Pulmonary artery endothelial cell (primary cell): ENCODE results near the gene LRRC3. TPM values are rescaled to one million over a fixed set of nuclear protein-coding genes. Genes with fewer than 3 reads are reported as not detected.

Source experiments
- DNase-seq: peaks from one replicate; pipeline ENCODE4 v3.0.0-alpha.2; 2011; ENCODE audit warnings: low read depth, low spot score
- total RNA-seq: library from RNA; depleted of rRNA; stranded (reverse); fragments of >200 nt; gene quantifications from 2 replicates; pipeline ENCODE4 v1.2.3, GENCODE V29; 2014

The LRRC3 gene
- total RNA-seq, 1 donor from 2014 or later = 1.5 TPM

DNA sequence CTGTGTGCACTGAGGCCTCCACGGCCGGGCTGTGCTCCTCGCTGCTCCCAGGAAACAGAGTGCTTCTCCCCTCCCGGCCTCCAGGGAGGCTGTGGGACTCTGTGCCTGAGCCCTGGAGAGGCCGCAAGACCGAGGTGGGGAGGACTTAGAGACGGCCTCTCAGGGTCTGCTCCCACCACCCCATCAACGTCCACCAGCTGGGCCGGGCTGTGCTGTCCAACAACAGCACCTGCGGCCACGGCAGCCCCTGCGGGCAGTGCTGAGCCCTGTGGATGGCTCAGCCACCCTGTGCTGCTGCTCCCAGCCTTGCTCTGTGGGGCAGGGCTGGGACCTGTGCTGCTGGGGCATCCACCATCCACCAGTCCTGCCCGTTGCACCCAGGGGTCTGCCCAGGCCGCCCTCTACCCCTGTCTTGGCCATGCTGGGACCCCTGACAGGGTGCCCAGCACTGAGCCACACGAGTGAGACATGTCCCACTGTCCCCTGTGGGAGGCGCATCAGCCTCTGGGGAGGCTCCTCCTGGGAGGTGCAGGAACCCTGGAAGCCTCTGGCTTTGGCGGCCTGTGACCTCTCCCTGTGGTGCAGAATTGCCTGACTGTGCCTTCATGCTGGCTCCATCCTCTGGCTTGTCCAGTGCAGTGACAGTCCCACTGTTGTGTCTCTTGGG lies 31.2 kb upstream of the LRRC3 start:
- DNase-seq = no peak

DNA sequence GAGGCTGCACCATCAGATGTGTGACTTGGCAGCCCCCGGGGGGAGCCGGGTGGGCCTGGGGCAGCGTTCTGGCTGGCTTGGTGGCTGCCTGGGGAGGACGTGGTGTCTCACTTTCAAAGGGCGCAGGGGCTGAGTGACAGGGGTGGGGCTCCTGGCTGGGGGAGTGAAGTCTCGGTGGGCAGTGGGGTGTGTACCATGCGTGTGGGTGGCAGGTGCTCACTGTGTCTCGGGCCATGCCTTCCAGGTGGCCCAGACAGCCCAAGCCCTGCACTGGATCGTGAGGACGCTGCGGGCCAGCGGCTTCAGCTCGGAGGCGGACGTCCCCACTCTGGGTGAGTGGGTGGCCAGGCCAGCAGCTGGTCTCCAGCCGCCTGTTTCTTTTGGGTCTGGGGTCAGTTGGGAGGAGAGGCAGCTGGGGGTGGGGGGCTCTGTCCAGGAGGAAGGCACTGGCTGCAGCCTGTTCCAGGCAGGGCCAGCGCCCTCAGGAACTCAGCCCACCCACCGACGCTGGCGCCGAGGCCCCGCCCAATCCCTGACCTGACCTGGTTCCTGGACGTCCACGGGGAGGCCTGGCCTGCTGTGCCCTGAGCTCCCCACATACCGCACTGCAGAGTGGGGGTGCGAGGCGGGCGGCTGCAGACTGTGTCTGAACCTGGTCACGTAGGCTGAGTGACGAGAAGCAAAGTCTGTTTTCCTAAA lies 30.6 kb upstream of the LRRC3 start:
- DNase-seq = no peak

DNA sequence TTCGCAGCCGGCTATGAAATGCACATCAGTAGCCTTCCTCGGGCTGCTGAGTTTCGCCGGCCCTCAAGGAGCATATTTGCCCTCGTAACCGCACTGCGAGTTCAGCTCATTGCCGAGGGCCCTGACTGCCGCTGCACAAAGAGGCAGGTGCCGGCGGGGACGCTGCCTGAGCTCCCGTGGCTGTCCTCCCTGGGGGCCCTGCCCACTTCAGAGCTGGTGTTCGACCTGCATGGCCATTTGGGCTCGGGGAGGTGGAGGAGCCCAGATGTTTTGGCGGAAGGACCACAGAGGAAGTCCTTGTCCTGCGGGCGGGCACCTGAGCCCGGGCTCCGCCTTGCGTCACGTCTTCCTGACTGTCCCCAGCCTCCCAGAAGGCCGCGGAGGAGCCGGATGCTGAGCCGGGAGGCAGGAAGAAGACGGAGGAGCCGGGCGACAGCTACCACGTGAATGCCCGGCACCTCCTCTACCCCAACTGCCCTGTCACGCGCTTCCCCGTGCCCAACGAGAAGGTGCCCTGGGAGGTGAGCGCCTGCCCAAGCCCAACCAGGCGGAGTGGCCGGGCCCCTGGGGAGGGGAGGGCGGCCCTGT lies 29.9 kb upstream of the LRRC3 start:
- no peak for DNase-seq

DNA sequence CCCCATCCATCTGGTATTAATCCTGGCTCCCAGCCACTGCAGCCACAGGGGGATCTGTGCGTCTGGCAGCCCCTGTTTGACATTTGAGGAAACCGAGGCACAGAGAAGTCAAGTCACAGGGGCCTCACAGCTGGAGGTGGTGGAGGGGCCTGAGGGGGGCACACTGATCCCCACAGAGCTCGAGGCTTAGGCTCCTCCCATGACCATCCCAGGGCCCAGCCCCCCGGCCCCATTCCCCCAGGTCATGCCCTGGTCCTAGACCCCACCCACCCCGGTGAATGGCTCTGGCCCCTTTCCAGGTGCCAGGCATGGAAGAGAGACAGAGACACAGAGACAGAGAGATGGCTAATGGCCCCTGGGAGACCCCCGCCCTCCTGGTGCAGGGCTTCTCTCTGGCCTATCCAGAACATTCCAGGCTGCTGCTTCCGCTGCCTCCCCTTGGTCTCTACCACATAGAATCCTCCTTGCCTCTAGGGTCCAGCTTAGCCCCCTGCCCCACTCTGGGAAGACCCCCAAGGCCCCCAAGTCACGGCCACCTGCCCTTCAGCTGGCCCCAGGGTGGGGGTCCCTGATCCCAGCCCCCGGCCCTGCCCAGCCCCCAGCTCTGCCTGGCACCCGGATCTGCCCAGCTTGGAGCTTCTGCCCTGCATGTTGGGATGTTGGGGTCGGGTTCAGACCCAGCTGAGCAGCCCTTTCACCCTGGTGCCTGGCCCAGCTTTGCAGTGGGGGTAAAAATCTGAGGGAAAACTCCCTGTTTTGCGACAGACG lies 29.2 kb upstream of the LRRC3 start:
- DNase-seq = no peak

DNA sequence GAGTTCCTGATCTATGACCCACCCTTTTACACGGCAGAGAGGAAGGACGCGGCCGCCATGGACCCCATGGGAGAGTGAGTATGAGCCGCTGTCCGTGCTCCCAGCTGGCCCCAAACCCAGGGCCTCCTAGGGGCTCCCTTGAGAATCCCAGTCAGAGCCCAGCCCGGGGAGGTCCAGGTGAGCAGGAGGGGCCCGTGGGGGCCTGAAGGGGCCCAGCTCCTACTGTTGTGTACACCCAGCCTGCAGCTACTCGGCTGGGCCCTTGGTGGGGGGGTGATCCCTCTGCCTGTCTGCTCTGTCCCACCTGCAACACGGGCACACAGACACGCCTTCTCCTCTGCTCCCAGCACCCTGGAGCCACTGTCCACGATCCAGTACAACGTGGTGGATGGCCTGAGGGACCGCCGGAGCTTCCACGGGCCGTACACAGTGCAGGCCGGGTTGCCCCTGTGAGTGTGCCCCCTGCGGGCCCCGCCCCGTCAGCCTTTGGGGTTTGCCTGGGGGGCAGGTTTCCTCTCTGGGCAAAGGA lies 28.6 kb upstream of the LRRC3 start:
- DNase-seq = no peak

DNA sequence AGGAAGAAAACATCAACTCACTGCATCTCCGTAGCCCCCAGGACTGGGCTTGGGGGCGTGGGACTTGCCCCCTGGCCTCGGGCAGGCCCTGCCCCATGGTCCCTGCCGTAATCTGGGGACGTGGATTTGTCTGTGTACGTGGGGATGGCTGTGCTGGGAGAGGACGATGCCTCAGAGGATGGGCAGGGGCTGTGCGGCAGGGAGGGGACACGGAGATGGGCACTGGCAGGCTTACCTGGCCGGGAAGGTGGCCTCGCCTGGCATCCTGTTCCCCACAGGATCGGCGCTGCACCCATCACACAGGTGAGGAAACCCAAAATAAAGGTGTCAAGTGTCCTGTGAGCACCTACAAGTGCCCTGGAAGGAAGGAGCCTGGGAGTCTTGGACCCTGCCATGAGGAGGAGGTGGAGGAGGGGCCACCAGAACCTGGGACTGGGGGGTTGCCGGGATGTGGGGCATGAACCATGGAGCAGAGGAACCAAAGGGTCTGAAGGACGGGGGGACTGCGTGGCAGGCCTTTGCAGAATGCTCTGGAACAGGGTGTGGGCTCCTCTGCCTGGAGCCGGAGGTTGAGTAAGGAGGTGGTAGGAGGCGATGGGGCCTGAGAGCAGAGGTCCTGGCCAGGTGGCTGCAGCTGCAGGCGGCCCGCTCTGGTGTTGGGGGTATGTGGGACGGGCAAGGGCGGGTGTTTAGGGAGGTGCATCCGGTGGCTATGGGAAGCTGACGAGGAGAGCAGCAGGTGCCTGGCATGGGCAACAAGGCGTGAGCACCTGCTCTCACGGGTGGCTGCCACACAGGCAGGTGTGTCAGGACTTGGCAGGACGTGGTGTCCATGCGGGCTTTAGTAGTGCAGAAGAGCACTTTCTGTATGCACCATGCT lies 27.8 kb upstream of the LRRC3 start:
- no peak for DNase-seq

DNA sequence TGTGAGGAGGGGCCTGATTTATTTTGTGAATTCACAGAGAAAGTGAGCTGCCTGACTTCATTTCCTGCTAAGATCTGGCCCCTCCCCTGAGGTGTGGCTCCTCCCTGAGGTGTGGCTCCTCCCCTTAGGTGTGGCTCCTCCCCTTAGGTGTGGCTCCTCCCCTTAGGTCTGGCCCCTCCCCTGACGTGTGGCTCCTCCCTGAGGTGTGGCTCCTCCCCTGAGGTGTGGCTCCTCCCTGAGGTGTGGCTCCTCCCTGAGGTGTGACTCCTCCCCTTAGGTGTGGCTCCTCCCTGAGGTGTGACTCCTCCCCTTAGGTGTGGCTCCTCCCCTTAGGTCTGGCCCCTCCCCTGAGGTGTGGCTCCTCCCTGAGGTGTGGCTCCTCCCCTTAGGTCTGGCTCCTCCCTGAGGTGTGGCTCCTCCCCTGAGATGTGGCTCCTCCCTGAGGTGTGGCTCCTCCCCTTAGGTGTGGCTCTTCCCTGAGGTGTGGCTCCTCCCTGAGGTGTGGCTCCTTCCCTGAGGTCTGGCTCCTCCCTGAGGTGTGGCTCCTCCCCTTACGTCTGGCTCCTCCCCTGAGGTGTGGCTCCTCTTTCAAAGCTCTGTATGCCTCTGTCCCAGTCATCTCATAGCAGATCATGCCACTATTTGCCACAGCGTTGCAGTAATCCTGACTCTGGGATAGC lies 26.9 kb upstream of the LRRC3 start:
- no peak for DNase-seq

DNA sequence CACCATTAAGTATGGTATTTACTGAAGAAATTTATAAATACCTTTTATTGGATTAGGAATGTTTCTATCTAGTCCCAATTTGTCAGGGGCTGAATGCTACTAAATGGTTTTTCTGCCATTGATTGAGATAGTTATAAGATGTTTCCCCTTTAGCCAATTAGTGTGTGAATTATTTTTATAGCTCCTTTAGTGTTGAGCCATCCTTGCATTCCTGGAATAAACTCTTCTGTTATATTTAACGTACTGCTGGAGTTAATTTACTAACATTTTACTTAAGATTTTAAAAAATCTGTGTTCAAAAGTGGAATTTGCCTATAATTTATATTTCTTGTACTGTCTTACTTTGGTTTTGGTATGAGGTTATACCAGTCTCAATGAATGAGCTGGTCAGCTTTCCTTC lies 25.4 kb upstream of the LRRC3 start:
- no peak for DNase-seq

DNA sequence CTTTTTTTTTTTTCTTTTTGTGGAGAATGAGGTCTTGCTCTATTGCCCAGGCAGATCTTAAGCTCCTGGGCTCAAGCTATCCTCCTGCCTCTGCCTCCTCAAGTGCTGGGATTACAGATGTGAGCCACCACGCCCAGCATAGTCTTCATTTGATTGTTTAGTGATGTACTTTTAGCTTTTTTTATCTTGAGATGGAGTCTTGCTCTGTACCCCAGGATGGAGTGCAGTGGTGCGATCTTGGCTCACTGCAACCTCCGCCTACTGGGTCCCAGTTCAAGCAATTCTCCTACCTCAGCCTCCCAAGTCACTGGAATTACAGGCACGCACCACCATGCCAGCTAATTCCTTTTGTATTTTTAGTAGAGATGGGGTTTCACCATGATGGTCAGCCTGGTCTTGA lies 24.0 kb upstream of the LRRC3 start:
- DNase-seq = no peak

DNA sequence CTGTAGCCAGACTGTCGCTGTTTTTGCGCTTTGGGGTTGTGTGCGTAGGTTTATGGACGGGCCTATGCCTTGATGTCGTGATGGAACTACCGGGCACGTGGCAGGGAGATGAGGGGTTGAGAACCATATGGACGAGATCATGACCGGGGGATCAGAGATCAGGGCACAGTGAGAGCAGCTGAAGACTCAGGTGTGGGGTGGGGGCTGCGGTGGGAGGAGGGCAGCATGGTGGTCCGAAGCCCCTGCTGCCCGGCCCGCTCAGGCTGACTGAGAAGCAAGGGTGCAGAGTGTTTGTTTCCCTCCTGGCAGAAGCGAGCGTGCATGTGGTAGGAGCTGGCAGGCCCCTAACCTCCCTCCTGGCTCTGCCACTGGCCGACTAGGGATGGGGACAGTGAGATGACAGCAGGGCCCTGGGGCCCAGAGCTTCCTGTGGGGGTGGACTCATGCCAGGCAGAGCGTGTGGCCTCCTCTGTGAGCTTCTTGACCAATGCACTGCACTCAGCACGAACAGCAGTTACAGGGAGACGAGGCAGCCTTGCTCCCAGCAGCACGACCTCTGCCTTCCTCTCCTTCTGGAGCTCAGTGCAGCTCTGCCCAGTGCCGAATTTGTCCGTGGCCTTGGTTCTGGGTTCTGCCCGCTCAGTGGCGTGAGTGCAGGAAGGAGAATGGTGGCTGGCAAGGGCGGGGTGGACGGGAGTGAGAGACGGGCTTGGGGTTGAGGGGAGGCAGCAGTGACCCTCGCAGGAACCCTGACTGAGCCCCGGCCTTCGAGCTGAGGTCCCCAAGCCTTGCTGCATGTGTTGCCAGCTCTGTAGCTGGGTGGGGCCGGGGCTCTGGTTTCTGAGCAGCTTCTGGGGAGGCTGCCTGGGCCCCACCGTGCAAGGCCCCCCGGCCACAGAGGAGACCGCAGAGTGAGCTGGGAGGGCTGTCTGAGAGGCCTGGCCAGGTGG lies 22.2 kb upstream of the LRRC3 start:
- DNase-seq = no peak

DNA sequence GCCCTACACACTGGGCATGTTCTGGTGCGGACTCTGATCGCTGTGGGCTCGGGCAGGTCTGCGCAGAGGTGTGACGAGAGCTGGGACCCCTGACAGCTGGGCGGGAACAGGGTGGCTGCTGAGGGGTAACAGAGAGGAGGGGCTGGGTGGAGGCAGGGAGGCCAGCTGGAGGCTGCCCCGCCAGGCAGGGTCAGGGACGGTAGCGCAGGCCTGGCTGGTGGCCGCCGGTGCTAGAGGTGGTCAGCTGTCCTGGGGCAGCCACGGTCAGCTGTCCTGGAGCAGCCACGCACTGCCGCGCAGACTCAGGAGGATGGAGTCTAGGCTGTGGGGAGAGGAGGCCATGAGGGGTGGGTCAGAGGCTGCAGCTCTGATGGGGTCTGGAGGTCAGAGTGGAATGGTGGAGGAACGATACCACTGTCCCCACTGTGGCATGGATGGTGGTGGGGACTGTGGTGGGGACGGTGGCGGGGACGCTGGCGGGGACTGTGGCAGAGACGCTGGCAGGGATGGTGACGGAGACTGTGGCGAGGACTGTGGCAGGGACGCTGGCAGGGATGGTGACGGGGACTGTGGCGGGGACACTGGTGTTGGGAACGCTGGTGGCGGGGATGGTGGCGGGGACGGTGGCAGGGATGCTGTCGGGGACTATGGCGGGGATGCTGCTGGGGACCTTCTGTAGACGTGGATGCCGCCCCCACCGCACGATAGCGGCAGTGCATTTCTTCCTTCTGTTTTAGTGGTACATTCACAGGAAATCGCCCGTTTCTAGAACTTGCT lies 21.3 kb upstream of the LRRC3 start:
- no peak for DNase-seq

DNA sequence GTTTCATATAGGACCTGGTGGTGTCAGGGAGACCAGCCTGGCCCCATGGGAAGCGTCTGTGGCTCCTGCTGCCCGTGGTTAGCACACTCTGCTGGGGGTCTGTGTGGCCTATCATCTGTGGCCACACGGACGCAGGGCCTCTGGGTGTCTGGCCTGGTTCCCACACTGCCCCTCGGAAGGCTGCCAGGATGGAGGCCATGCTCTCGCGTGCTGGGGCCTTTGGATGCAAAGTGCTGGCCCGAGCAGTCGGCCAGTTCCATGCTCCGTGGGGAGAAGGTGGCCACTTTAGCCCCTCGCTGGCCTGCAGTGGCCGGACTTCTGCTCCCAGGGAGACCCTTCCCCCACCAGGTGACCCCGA lies 20.8 kb upstream of the LRRC3 start:
- no peak for DNase-seq

DNA sequence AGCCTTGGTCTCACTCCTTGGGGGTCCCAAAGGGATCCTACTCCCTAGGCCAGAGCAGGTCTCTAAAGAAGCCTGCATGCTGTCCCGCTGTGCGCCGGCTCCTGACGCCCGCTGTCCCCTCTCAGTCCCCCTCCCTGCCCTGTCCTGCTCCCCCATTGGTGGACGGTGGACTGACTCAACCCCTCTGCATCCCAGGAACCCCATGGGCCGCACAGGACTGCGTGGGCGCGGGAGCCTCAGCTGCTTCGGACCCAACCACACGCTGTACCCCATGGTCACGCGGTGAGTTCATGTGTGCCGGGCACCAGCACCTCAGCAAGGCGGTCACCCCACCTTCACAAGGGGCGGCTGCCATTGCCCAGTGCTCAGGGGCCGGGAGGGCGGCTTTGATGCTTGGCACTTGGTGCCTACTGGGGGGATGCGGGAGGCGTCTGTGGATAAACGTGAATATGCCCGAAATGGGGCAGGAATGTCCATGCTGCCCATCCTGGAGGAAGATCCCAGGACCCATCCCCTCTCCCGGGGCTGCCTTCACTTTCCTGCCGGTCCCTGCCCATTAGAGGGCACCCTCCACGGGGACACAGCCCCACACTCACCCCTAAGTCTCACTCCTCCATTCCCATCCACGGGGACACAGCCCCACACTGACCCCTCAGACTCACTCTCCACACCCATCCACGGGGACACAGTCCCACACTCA lies 20.2 kb upstream of the LRRC3 start:
- DNase-seq = no peak

DNA sequence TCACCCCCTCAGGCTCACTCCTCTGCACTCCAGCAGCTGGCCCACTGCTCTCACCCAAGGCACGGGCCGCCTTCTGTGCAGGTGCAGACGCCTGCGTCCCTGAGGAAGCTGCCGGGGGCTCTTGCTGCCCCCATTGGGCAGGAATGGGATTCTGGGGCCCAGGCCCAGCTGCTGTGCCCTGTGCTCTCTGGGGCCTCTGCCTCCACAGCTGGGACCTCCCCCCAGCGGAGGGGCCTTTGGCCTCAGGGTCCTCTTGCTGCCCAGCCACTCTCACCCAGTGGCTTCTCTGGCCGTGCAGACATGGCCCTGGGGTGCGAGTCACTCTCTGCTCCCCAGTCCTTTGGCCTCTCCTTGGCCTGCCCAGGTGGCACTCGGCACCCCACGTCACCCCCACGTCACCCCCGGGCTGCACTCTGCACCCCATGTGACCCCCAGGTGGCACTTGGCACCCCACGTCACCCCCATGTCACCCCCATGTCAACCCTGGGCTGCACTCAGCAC lies 19.1 kb upstream of the LRRC3 start:
- no peak for DNase-seq

DNA sequence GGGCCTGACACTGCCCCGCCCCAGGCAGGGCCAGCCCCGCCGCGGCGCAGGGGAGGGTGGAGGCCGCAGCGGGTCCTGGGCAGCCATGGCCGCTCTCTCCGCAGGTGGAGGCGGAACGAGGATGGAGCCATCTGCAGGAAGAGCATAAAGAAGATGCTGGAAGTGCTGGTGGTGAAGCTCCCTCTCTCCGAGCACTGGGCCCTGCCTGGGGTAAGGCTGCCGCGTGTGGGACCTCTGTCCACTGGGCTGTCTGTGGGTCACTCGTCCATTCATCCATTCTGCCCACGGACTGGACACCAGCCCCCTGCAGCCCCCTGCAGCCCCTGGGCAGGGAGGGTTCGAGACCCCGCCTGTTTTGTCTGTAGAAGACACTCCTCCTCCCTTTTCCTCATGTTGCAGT lies 18.4 kb upstream of the LRRC3 start:
- DNase-seq = no peak

DNA sequence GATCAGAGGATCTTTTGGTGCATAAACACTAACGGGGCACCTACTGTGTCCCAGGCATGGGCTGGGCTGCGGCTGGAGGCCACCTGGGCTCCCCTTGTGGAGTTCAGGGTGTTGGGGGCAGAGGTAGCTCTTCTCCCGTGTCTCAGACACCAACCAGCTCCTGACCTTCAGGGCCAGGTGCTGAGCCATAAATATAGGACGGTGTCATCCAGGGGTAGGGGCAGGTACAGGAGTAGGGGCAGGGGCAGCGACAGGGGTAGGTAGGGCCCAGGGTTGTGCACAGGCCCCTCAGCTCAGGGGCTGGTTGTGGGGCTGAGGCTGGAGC lies 18.0 kb upstream of the LRRC3 start:
- no peak for DNase-seq

DNA sequence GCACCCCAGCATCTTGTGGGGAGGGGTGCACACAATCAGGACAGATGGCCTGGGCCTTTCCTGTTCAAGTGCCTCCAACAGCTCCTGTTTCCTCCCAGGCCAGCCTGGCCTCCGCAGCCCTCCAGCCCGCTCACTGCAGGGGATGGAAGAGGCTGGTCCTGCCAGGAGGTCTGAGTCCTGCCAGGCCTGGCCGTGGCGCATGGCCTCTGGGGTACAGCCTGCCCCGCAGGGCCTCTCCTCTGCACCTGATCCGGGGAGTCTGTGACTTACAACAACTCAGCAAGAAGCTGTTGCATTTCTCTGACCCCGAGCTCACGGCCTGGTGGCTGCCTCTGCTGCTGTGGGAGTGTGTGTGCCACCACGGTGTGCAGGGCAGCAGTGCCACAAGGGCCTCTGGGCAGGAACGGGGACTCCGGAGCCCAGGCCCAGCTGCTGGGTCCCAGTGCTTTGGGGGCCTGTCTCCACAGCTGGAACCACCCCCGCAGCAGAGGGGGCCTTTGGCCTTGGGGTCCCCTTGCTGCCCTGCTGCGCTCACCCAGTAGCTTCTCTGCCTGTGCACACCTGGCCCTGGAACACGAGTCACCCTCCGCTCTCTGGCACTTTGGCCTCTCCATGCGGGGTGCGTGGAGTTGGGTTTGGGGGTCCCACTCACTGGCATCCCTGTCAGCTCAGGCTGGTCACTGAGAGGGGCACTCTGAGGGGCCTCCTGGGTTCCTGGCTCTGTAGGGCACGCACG lies 17.4 kb upstream of the LRRC3 start:
- DNase-seq = no peak
